Stimulated activated CD4-positive, alpha-beta T cell treated with anti-CD3 and anti-CD28 coated beads, Interleukin-1b, Interleukin-23, amount 100 ng/mL, for 48 hours (primary cell): ENCODE results near the gene TCFL5.
A peak's percentile ranks its signal among the peaks of the same experiment; 100 is the strongest.

ENCODE experiments used
- DNase-seq: peaks from one replicate; pipeline ENCODE4 v3.0.0-alpha.2; 2020

TCFL5 gene

GRCh38 chr20:62832212-62832922 lies 29.3 kb downstream of the TCFL5 start:
- DNase-seq = peak; percentile 51

GRCh38 chr20:62831854-62832211 lies 29.8 kb downstream of the TCFL5 start:
- DNase-seq = no peak

DNA sequence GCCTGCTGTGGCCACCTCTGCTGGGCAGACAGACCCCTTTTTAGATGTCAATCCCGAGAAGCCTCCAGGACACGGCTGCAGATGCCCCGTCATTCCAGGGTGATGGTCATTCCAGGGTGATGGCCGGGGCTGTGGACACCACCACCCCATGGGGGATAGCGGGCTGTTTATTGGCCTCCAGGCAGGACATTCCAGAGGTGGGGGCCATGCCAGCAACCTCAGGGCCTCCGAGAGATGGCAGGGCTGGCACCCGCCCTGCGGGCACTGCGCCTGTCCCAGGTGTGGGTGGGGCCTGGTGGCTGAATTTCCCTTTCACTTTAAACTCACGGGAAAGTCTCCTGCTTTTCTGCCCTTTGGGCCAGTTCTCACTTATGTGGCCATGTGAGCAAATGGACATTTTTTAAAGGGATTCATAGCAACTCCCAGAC lies 30.2 kb downstream of the TCFL5 start:
- DNase-seq = no peak

- DNase-seq = no peak
Observed at GRCh38 chr20:62830821-62831220, 30.8 kb downstream of the TCFL5 start.

- DNase-seq = no peak
Observed at GRCh38 chr20:62830251-62830650, 31.4 kb downstream of the TCFL5 start.

- DNase-seq = no peak
Observed at GRCh38 chr20:62829231-62830230, 32.1 kb downstream of the TCFL5 start.

DNA sequence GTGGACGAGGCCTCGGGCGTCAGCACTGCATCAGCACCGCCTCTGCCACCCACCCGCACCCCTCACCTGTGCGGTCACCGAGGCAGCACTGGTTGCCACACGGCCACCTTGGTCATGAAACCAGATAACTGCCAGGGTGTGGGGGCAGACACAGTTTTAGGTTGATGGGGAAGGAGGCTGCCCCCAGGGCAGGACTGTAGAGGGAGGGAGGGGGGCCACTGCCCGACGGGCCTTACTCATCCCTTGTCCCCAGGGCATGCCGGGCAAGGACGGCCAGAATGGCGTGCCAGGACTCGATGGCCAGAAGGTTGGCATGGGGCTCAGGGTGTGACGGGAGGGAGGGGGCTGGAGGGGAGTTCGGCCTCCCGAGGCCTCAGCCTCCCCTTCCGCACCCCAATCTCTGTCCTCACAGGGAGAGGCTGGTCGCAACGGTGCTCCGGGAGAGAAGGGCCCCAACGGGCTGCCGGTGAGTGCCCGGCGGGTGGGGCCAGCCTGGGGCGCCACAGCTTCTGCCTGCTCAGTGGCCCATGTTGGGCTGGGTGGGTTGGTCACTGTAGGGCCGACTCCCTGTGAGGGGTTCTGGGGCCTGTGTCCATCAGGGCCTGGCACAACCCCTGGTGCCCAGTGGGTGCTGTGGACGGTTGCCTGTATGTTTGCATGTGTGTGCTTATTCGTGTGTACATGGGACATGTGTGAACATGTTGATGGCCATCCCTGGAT lies 33.0 kb downstream of the TCFL5 start:
- no peak for DNase-seq

DNA sequence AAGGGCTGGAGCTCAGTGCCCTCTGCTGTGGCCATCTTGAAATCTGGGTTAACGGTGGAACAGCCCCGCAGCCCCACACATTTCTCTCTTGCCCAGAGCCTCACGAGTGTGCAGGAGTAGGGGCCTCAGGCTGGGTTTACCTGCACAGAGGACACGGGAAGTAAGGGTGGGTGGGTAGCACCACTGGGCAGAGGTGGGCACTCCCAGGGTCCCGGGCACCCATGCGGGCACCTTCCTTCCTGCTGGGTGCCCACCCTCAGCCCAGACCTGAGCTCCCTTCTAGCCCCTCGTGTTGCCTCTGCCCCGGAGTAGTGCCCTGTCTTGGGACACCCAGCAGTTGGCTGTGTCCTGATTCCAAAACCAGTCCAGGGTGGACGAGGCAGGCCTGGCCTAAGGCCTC lies 33.6 kb downstream of the TCFL5 start:
- no peak for DNase-seq

GRCh38 chr20:62827311-62828038 lies 34.1 kb downstream of the TCFL5 start:
- no peak for DNase-seq

- DNase-seq = no peak
Observed at GRCh38 chr20:62826646-62827310, 34.8 kb downstream of the TCFL5 start.

GRCh38 chr20:62825986-62826645 lies 35.5 kb downstream of the TCFL5 start:
- no peak for DNase-seq

GRCh38 chr20:62825333-62825985 lies 36.2 kb downstream of the TCFL5 start:
- no peak for DNase-seq

GRCh38 chr20:62824476-62825332 lies 36.9 kb downstream of the TCFL5 start:
- DNase-seq = peak; percentile 56

- no peak for DNase-seq
Observed at GRCh38 chr20:62823688-62824475, 37.7 kb downstream of the TCFL5 start.

- DNase-seq = peak; percentile 75
Observed at GRCh38 chr20:62822788-62823651, 38.6 kb downstream of the TCFL5 start.

DNA sequence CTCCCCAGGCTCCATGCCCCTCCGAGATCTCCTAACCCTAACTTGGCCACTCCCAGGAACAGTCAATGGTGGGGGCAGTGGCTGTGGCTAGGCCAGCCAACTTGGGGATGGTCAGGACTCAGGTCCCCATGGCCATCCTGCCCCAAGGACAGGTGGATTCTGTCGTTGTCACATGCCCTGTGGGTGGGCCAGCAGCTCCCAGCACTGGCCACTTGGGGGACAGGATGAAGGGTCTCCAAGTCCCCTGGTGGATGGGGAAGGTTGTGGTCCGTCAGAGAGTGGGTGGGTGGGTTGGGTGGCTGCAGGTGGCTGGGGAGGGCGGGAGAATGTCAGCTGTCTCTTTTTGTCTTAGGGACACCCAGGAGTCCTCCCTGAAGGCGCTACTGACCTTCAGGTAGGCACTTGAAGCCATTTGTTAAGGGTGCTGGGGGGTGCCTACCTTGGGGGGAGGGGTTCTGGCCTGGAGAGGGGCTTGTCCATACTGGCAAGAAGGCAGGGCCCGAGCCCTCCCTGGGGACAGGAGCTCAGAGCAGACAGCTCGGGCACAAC lies 39.3 kb downstream of the TCFL5 start:
- no peak for DNase-seq

- no peak for DNase-seq
Observed at GRCh38 chr20:62821726-62822210, 39.9 kb downstream of the TCFL5 start.
